ENCODE data around the gene LDB3. TPM values are rescaled to one million over a fixed set of nuclear protein-coding genes. Genes with fewer than 3 reads are reported as not detected.
"Not testable (repeated sequence)": the region's sequence is repeated elsewhere in the genome, so short reads cannot be mapped to it uniquely, and the experiment has no call there.

The LDB3 gene
- total RNA-seq, 2 donors from 2014 or later = 0.11 TPM; not detected in 1

- no peak for ATAC-seq (replicated peaks)
- H3K27ac Mint-ChIP-seq = no peak overlapping the region
- no peaks in the 10 kb centered on the region for H3K36me3 Mint-ChIP-seq (ENCODE audit: low read depth)
- no peaks in the 10 kb centered on the region for H3K4me1 Mint-ChIP-seq
- H3K9me3 Mint-ChIP-seq = no peaks in the 10 kb centered on the region
- H3K27me3 Mint-ChIP-seq = peaks cover 7% of the 10 kb centered on the region
- no peak overlapping the region for H3K4me3 Mint-ChIP-seq
Observed at GRCh38 chr10:86728056-86728455, 59.7 kb downstream of the LDB3 start.

- no peaks in the 10 kb centered on the region for H3K36me3 Mint-ChIP-seq (ENCODE audit: low read depth)
- no peak overlapping the region for H3K27ac Mint-ChIP-seq
- H3K4me3 Mint-ChIP-seq = no peak overlapping the region
- peaks cover 7% of the 10 kb centered on the region for H3K27me3 Mint-ChIP-seq
- H3K9me3 Mint-ChIP-seq = no peaks in the 10 kb centered on the region
- no peak for ATAC-seq (replicated peaks)
- no peaks in the 10 kb centered on the region for H3K4me1 Mint-ChIP-seq
Observed at GRCh38 chr10:86729677-86730076, 61.4 kb downstream of the LDB3 start.

GRCh38 chr10:86730227-86730626 lies 61.9 kb downstream of the LDB3 start:
- Mint-ChIP-seq H3K9me3 (no peaks in the 10 kb centered on the region), H3K27ac (no peak overlapping the region), H3K36me3 (ENCODE audit: low read depth) (no peaks in the 10 kb centered on the region), H3K4me3 (no peak overlapping the region), H3K27me3 (peaks cover 7% of the 10 kb centered on the region), H3K4me1 (no peaks in the 10 kb centered on the region)
- no peak for ATAC-seq (replicated peaks)

- Mint-ChIP-seq H3K4me3 (no peak overlapping the region), H3K9me3 (no peaks in the 10 kb centered on the region), H3K27me3 (peaks cover 7% of the 10 kb centered on the region), H3K36me3 (ENCODE audit: low read depth) (no peaks in the 10 kb centered on the region), H3K27ac (no peak overlapping the region), H3K4me1 (no peaks in the 10 kb centered on the region)
- no peak for ATAC-seq (replicated peaks)
Observed at GRCh38 chr10:86732771-86733170, 64.5 kb downstream of the LDB3 start.

DNA sequence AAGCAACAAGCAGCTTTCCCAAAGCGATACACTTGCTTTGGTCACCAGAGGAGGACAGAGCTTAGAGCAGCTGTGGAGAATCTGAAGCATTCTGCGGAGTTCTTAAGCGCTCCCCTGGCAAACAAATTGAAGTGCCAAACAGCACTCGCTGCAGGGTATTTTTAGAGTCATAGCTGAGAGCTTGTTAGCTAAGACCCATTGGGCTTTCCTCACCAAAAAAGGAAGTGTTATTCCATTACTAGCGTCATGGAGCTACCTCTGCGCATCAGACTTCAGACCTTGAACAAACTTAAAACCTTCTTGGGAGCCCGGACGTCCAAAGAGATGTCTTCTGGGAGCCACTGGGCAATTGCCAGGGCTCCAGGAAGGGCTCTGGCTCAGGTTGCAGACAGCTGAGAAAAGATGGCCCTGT lies 65.0 kb downstream of the LDB3 start:
- no peaks in the 10 kb centered on the region for H3K4me1 Mint-ChIP-seq
- no peak for ATAC-seq (replicated peaks)
- H3K27me3 Mint-ChIP-seq = peaks cover 4% of the 10 kb centered on the region
- H3K27ac Mint-ChIP-seq = no peak overlapping the region
- H3K9me3 Mint-ChIP-seq = no peaks in the 10 kb centered on the region
- H3K36me3 Mint-ChIP-seq (ENCODE audit: low read depth) = no peaks in the 10 kb centered on the region
- H3K4me3 Mint-ChIP-seq = no peak overlapping the region

DNA sequence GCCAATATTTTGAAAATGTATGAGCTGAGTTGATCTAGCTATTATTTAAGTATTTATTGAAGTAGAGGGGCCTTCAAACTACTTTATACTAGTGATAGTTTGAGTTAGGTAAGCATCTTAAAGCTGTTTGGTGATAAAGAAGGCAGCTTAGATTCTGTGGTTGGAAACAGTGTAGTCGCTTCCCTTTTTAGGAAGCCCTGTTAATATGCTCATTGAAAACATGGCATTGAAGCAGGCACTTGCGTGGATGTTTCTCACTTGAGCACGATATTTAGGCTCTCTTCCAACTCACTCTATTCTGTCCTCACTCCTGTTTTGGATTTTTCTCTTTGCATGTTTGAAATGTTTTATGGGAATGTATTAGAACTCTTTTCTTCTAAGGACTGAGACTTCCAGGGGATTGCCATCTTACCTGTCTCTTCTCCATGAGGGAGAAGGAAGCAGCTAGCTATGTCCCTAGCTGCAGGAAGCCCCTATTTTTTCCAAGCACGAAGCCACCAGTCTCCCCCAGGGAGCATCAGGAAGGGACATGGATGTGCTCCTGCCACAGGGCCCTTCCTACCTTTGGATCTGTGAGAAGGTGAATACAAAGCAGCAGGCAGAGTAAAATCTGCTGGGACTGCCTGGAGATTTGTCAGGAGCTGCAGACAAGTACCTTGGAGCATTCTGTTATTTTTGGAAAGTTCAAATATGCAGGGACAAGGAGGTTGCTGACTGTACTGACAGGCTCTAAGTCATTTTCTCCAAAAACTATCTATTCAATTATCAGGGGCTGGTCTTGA lies 66.1 kb downstream of the LDB3 start:
- no peaks in the 10 kb centered on the region for H3K9me3 Mint-ChIP-seq

GRCh38 chr10:86735278-86735677 lies 67.0 kb downstream of the LDB3 start:
- not testable (repeated sequence) for H3K9me3 Mint-ChIP-seq; H3K27ac Mint-ChIP-seq; H3K4me1 Mint-ChIP-seq; H3K4me3 Mint-ChIP-seq; H3K36me3 Mint-ChIP-seq (ENCODE audit: low read depth); H3K27me3 Mint-ChIP-seq; ATAC-seq (replicated peaks)

More for the DNA sequence above, 66.1 kb downstream of the LDB3 start:
- H3K36me3 Mint-ChIP-seq (ENCODE audit: low read depth) = no peaks in the 10 kb centered on the region
- peaks cover 4% of the 10 kb centered on the region for H3K27me3 Mint-ChIP-seq
- no peak for ATAC-seq (replicated peaks)
- H3K4me3 Mint-ChIP-seq = no peak overlapping the region
- H3K27ac Mint-ChIP-seq = no peak overlapping the region
- no peaks in the 10 kb centered on the region for H3K4me1 Mint-ChIP-seq

- H3K36me3 Mint-ChIP-seq (ENCODE audit: low read depth) = no peaks in the 10 kb centered on the region
- no peaks in the 10 kb centered on the region for H3K4me1 Mint-ChIP-seq
- no peak overlapping the region for H3K4me3 Mint-ChIP-seq
- ATAC-seq (replicated peaks) = no peak
- H3K27me3 Mint-ChIP-seq = peaks cover 5% of the 10 kb centered on the region
- no peak overlapping the region for H3K27ac Mint-ChIP-seq
- no peaks in the 10 kb centered on the region for H3K9me3 Mint-ChIP-seq
Observed at GRCh38 chr10:86742230-86742629, 73.9 kb downstream of the LDB3 start.

GRCh38 chr10:86744067-86744725 lies 75.9 kb downstream of the LDB3 start:
- H3K4me3 Mint-ChIP-seq = no peak overlapping the region
- no peak overlapping the region for H3K27ac Mint-ChIP-seq
- H3K27me3 Mint-ChIP-seq = peaks cover 5% of the 10 kb centered on the region
- no peaks in the 10 kb centered on the region for H3K36me3 Mint-ChIP-seq (ENCODE audit: low read depth)
- H3K4me1 Mint-ChIP-seq = no peaks in the 10 kb centered on the region
- no peaks in the 10 kb centered on the region for H3K9me3 Mint-ChIP-seq
- no peak for ATAC-seq (replicated peaks)

- Mint-ChIP-seq H3K4me1 (no peaks in the 10 kb centered on the region), H3K4me3 (no peak overlapping the region), H3K9me3 (no peaks in the 10 kb centered on the region), H3K36me3 (ENCODE audit: low read depth) (no peaks in the 10 kb centered on the region), H3K27me3 (no peaks in the 10 kb centered on the region), H3K27ac (no peak overlapping the region)
- no peak for ATAC-seq (replicated peaks)
Observed at GRCh38 chr10:86747796-86748581, 79.7 kb downstream of the LDB3 start.

DNA sequence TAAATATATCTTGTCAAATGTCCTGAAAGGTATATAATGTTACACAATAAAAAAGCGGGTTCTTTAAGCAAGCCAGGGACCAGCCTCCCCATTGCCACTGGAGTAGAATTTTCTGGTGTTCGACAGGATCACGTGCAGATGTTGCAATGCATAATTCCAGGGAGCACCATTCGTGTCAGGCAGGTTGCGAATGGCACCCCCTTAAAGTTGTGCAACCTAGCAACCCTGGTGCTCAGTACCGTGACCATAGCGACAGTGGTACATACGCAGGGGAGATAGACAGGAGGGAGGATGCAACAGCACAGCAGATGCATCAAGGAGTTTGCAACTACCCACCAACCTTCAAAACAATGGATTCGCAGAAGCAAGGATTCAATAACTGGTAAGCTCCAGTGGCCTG lies 81.5 kb downstream of the LDB3 start:
- Mint-ChIP-seq H3K4me1 (no peaks in the 10 kb centered on the region), H3K27ac (no peak overlapping the region), H3K9me3 (no peaks in the 10 kb centered on the region), H3K4me3 (no peak overlapping the region), H3K36me3 (ENCODE audit: low read depth) (no peaks in the 10 kb centered on the region), H3K27me3 (no peaks in the 10 kb centered on the region)
- ATAC-seq (replicated peaks) = no peak

DNA sequence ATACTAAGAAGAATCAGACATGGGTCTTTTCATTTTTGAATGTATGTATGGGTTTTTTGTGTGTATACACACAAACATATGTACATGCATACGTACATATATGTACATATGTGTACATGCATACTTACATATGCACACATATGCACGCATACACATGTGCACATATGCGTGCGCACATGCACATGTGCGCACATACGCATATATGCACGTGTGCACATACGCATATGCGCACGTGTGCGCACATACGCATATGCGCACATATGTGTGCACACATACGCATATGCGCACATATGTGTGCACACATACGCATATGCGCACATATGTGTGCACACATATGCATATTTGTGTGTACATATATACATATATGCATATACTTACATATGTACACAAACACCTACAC lies 83.2 kb downstream of the LDB3 start:
- Mint-ChIP-seq H3K4me3 (no peak overlapping the region), H3K27ac (no peak overlapping the region)
- ATAC-seq (replicated peaks) = no peak

DNA sequence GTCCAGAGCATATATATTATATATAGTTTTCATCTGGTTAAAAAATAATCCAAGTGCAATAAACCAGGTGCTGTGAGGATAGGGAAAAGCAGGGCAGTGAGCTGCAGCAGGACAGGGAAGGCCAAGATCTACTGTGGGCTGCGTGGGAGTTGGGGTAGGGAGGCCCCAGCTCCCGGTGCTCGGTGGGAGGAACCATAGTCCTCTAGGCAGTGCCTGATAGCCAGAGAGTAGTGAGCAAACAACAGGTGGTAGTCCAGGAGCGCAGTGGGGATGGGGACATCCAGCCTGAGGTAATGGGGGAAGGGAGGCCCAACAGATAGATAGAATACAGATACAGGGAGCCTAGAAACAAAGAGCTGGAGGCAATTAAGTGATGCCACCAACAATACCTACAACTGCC lies 84.0 kb downstream of the LDB3 start:
- Mint-ChIP-seq H3K4me3 (no peak overlapping the region), H3K27ac (no peak overlapping the region), H3K9me3 (no peaks in the 10 kb centered on the region), H3K36me3 (ENCODE audit: low read depth) (peaks cover 2% of the 10 kb centered on the region), H3K27me3 (no peaks in the 10 kb centered on the region), H3K4me1 (no peaks in the 10 kb centered on the region)
- no peak for ATAC-seq (replicated peaks)

More for the DNA sequence above, 83.2 kb downstream of the LDB3 start:
- Mint-ChIP-seq H3K9me3 (no peaks in the 10 kb centered on the region), H3K36me3 (ENCODE audit: low read depth) (no peaks in the 10 kb centered on the region), H3K27me3 (no peaks in the 10 kb centered on the region), H3K4me1 (no peaks in the 10 kb centered on the region)

- no peaks in the 10 kb centered on the region for H3K4me1 Mint-ChIP-seq
- no peaks in the 10 kb centered on the region for H3K9me3 Mint-ChIP-seq
- H3K36me3 Mint-ChIP-seq (ENCODE audit: low read depth) = peaks cover 6% of the 10 kb centered on the region
- no peaks in the 10 kb centered on the region for H3K27me3 Mint-ChIP-seq
- H3K27ac Mint-ChIP-seq = no peak overlapping the region
- H3K4me3 Mint-ChIP-seq = no peak overlapping the region
- no peak for ATAC-seq (replicated peaks)
Observed at GRCh38 chr10:86753051-86753450, 84.7 kb downstream of the LDB3 start.

Measured in activated T-helper 17 cell treated with anti-CD3 and anti-CD28 coated beads, Interleukin-2, amount 50 U/mL, for 72 hours (primary cell).